Measurements from ENCODE around the gene PLCXD1. TPM values are rescaled to one million over a fixed set of nuclear protein-coding genes. Genes with fewer than 3 reads are reported as not detected.

The PLCXD1 gene
- total RNA-seq, 1 donor from 2014 or later = 20.2 TPM

DNA sequence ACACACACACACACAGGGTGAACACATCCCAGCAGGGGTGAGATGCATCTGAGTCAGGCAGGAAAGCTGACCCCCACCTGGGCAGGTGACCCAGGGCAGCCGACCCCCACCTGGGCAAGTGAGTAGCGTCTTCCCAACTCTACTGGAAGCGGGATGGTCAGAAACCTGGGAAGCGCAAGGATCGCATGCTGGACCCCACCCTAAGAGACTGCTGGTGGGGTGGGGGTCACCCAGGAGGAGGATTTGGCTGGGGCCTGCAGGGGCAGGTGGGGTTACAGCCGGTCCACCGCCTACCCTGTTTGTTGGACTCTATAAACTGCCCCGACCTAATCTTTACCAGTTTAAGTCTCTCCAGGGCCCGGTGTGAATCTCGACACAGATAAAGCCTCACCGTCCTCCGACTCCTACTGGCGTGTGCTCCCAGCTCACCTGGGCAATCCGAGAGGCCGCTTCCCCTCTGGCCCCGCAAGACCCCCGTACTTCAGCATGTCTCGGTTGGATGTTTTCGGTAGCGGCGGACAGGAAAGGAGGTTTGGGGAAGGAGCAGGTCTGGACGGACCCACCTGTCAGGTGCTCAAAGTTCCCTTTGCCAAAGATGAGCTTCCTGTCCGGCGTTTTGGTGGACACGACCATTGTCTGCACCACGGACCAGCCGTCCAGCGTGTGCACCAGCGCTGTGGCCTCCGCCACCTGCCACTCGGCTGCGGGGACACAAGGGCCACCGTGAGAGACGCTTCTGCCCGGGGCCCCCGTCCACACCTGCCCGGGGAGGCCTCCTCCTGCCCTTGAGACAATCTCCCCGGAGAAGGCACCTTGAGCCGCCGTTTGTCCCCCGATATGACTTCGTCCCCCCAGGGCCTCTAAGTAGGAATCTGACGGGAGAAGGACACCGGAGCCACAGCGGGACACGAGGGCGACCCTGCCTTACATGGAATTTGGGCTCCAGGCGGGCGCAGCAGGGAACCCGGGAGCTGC is 35.5 kb downstream of the PLCXD1 start:
- Histone ChIP-seq H3K36me3 (ENCODE audit: control insufficient read depth, insufficient read depth, low read length) (no peaks in the 10 kb centered on the region), H3K4me3 (ENCODE audit: low read depth, low read length) (no peak overlapping the region), H3K27me3 (ENCODE audit: control insufficient read depth, insufficient read depth, low read length) (no peaks in the 10 kb centered on the region)
- TF ChIP-seq, protein P1, sequence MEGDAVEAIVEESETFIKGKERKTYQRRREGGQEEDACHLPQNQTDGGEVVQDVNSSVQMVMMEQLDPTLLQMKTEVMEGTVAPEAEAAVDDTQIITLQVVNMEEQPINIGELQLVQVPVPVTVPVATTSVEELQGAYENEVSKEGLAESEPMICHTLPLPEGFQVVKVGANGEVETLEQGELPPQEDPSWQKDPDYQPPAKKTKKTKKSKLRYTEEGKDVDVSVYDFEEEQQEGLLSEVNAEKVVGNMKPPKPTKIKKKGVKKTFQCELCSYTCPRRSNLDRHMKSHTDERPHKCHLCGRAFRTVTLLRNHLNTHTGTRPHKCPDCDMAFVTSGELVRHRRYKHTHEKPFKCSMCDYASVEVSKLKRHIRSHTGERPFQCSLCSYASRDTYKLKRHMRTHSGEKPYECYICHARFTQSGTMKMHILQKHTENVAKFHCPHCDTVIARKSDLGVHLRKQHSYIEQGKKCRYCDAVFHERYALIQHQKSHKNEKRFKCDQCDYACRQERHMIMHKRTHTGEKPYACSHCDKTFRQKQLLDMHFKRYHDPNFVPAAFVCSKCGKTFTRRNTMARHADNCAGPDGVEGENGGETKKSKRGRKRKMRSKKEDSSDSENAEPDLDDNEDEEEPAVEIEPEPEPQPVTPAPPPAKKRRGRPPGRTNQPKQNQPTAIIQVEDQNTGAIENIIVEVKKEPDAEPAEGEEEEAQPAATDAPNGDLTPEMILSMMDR (IDR thresholded peaks at IDR 0.05; ENCODE audit: insufficient read depth, low read length, poor library complexity, severe bottlenecking) = no peak
- no peak for DNase-seq (ENCODE audit: low read depth)

DNA sequence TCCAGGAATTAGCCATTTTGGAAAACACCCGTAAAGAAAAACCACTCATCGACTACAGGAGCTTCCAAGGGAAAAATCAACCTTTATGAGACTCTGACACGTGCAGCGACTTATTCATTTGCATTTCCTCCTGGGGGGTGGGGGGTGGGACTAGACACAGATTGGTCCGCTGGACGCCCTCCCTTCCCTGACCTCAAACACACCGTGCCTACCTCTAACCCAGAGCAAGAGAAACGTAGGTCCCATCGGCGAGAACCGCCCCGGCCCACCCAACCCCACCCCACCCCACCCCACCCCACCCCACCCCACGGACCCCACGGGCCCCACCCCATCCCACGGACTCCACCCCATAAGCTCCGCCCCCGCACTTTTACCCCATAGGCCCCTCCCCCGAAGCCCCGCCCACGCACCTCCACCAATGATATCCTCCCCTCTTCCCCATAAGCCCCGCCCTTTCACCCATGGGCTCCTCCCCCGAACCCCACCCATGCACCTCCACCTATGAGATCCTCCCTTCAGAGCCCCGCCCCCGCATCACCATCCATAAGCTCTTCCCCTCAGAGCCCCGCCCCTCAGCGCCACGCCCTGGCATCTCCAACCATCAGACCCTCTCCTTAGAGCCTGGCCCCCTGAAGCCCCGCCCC is 36.4 kb downstream of the PLCXD1 start:
- no peaks in the 10 kb centered on the region for H3K36me3 ChIP-seq (ENCODE audit: control insufficient read depth, insufficient read depth, low read length)
- TF ChIP-seq, protein P1 (IDR thresholded peaks at IDR 0.05; ENCODE audit: insufficient read depth, low read length, poor library complexity, severe bottlenecking) = no peak
- peak overlapping the region; percentile 38 for H3K4me3 ChIP-seq (ENCODE audit: low read depth, low read length)
- no peak for DNase-seq (ENCODE audit: low read depth)
- no peaks in the 10 kb centered on the region for H3K27me3 ChIP-seq (ENCODE audit: control insufficient read depth, insufficient read depth, low read length)

DNA sequence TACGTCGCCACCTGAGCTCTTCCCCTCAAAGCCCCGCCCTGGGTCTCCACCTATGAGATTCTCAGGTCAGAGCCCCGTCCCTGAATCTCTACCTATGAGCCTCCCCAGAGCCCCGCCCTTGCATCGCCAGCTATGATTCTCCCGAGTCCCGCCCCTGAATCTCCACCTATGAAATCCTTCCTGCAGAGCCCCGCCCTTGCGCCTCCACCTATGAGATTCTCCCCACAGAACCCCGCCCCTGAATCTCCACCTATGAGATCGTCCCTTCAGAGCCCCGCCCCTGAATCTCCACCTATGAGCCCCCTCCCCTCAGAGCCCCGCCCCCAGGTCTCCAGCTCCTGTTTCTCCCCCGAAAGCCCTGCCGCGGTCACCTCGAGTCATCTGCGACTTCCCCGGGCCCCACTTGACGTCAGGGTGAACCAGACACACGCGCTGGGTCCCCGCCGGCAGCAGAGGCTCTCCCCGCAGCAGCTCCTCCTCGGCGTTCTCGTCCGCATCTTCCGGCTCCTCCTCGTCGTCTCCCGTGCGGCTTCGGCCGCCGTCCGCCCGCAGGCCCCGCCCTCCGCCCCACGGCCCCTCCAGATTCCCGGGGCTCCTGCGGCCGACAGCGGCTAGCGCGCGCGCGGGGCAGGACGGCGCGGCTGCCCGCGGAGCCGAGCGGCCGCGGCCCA is 37.0 kb downstream of the PLCXD1 start:
- H3K4me3 ChIP-seq (ENCODE audit: low read depth, low read length) = peak overlapping the region; percentile 93
- TF ChIP-seq, protein P1 (IDR thresholded peaks at IDR 0.05; ENCODE audit: insufficient read depth, low read length, poor library complexity, severe bottlenecking) = no peak
- no peaks in the 10 kb centered on the region for H3K27me3 ChIP-seq (ENCODE audit: control insufficient read depth, insufficient read depth, low read length)
- no peaks in the 10 kb centered on the region for H3K36me3 ChIP-seq (ENCODE audit: control insufficient read depth, insufficient read depth, low read length)
- DNase-seq (ENCODE audit: low read depth) = peak; percentile 96

DNA sequence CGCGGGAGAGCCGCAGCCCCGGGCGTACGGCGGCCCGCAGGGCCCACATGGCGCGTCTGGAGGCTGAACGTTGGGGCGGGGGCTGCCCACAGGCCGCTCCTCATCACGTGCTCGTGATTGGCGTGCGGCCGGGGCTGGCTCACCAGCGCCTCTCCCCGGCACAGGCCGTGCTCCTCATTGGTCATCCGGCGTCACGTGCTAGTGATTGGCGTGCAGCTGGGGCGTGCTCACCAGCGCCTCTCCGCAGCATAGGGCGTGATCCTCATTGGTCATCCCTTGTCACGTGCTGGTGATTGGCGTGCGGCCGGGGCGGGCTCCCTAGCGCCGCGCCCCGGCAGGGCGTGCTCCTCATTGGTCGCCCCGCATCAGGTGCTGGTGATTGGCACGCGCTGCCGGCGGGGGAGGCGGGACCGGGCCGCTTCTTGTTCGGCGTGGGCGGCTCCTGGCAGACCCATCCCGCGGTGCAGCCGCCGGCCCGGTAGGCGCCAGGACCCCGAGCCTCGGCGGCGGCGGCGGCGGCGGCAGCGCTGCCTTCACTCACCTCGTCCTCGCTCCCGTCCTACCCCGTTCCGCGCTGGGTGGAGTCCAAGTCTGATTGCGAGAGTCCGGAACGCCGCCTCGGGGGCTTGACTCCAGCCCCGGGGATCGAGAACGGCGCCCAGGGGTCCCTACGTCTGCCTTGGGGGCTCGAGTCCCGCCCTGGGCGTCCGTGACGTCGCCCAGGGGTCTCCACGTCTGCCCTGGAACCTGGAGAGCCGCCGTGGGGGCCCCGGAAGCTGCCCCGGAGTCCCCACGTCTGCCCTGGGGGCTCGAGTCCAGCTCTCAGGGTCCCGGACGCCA is 37.8 kb downstream of the PLCXD1 start, which contains the start of gene GTPBP6:
TSS of gene GTPBP6 (minus strand) at position 58 of the 840 bp plus-strand sequence. CDS start at position 49, 9 bp downstream.
- DNase-seq (ENCODE audit: low read depth) = peak; percentile 95
- Histone ChIP-seq H3K4me3 (ENCODE audit: low read depth, low read length) (peak within 1 kb of the TSS; percentile 95), H3K27me3 (ENCODE audit: control insufficient read depth, insufficient read depth, low read length) (no peaks in the 10 kb centered on the region), H3K36me3 (ENCODE audit: control insufficient read depth, insufficient read depth, low read length) (no peaks in the 10 kb centered on the region)
- TF ChIP-seq, protein P1 (IDR thresholded peaks at IDR 0.05; ENCODE audit: insufficient read depth, low read length, poor library complexity, severe bottlenecking) = peak; percentile 21

DNA sequence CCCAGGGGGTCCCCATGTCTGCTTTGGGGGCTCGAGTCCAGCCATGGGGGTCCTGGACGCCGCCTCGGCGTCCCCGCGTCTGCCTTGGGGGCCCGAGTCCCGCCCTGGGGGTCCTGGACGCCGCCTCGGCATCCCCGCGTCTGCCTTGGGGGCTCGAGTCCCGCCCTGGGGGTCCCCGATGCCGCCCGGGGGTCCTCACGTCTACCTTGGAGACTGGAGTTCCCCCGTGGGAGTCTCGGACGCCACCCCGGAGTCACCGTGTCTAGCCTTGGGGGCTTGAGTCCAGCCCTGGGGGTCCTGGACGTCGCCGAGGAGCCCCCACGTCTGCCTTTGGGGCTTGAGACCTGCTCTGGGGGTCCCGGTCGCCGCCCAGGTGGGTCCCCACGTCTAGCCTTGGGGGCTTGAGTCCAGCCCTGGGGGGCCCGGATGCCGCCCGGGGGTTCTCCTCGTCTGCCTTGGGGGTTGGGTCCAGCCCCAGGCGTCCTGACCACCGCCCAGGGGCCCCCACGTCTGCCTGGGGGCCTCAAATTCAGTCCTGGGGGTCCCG is 38.5 kb downstream of the PLCXD1 start:
- no peaks in the 10 kb centered on the region for H3K36me3 ChIP-seq (ENCODE audit: control insufficient read depth, insufficient read depth, low read length)
- TF ChIP-seq, protein P1 (IDR thresholded peaks at IDR 0.05; ENCODE audit: insufficient read depth, low read length, poor library complexity, severe bottlenecking) = no peak
- no peaks in the 10 kb centered on the region for H3K27me3 ChIP-seq (ENCODE audit: control insufficient read depth, insufficient read depth, low read length)
- peak overlapping the region; percentile 95 for H3K4me3 ChIP-seq (ENCODE audit: low read depth, low read length)
- no peak for DNase-seq (ENCODE audit: low read depth)
